H1 (cell line): ENCODE measurements around the gene TDP2. TPM values are rescaled to one million over a fixed set of nuclear protein-coding genes. Genes with fewer than 3 reads are reported as not detected.

ENCODE experiments used
- CEBPB ChIP-seq: IDR thresholded peaks from 2 replicates; pipeline ENCODE4 v1.6.1; 2012; ENCODE audit warnings: low read depth, low read length
- SAP30 ChIP-seq: fragments of 300-600 bp; sonication (generic); IDR thresholded peaks from 2 replicates; pipeline ENCODE4 v1.7.1; 2012; ENCODE audit warnings: low read length, moderate library complexity, mild to moderate bottlenecking, inconsistent platforms; ENCODE audit not compliant: insufficient read depth, insufficient replicate concordance
- SIRT6 ChIP-seq: IDR thresholded peaks from one replicate; pipeline ENCODE4 v1.7.1; 2012; ENCODE audit warnings: low read length, inconsistent platforms
- SP4 ChIP-seq: IDR thresholded peaks from 2 replicates; pipeline ENCODE4 v1.6.1; 2012; ENCODE audit warnings: low read length, inconsistent platforms
- TCF12 ChIP-seq: IDR thresholded peaks from 2 replicates; pipeline ENCODE4 v1.6.1; 2011; ENCODE audit warnings: low read depth, mild to moderate bottlenecking, low read length
- polyA plus RNA-seq, 7 experiments: library from polyadenylated mRNA; depleted of rRNA in 3 of 7; stranded (reverse) in 5 of 7; unstranded in 2 of 7; fragments of >200 nt in 5 of 7; fragments of 200-250 nt in 2 of 7; gene quantifications; 1 replicate in 5 of 7; 2 replicates in 1 of 7; 4 replicates in 1 of 7; pipeline versions ENCODE4 v1.2.1 to v1.2.3, GENCODE V29; 2011 to 2013; ENCODE audit warnings: missing spikeins in 2 of 7, mixed read lengths in 2 of 7
- total RNA-seq: library from RNA; stranded (reverse); fragmentation: NEBNext Ultra II Directional; extraction: Animal tissue kit (Norgen Biotek cat#: 25700); gene quantifications from 2 replicates; pipeline ENCODE4 v1.2.1, GENCODE V29; 2021
- TF ChIP-seq, protein P1 (sequence below): IDR thresholded peaks from 2 replicates; pipeline ENCODE4 v1.6.1; 2012; ENCODE audit warnings: inconsistent platforms

TDP2 gene
- total and polyA plus RNA-seq, 2 of the 8 experiments (the other 6 are each of a cell fraction or from before 2014, with no cell fraction given) = 18.8 to 51.6 TPM

DNA sequence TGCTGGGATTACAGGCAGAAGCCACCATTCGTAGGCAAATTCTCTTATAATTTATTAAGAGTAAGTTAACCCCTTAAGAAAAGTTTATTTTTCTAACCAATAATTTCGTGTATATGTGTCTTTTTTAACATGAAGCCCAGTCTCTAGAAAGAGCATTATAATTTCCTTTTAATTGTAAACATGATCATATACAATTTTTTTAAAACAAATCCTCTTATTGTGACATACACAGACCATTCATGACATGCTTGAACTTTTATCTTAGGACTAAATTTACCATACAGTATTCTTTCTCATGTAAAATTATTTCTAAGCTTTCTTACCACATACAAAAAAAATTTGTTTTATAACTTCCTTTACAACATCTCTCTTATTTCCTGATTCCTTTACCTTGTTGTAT lies 6.9 kb upstream of the TDP2 start (continued):
- TF ChIP-seq TCF12 = no peak
- TF ChIP-seq CEBPB = no peak
- no peak for TF ChIP-seq SIRT6
- no peak for TF ChIP-seq SP4
- TF ChIP-seq SAP30 = no peak
- TF ChIP-seq, protein P1, sequence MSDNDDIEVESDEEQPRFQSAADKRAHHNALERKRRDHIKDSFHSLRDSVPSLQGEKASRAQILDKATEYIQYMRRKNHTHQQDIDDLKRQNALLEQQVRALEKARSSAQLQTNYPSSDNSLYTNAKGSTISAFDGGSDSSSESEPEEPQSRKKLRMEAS = no peak
